BLaER1 treated with 17β-estradiol and CSF1 and Interleukin-3, amounts not matched to agents 10 nM and 100 nM (cell line): ENCODE data around the gene RASGRF2.

ENCODE experiments used
- H3K27ac ChIP-seq, 11 experiments: shearing (Covaris generic); formaldehyde crosslinking; 2 replicates each; pipeline ENCODE4 v1.8.1; 2022
- H3K27me3 ChIP-seq, 11 experiments: shearing (Covaris generic); formaldehyde crosslinking; 2 replicates each; pipeline ENCODE4 v1.8.1; 2022
- H3K36me3 ChIP-seq, 11 experiments: shearing (Covaris generic); formaldehyde crosslinking; 2 replicates each; pipeline ENCODE4 v1.8.1; 2022
- H3K4me1 ChIP-seq, 10 experiments: shearing (Covaris generic); formaldehyde crosslinking; 2 replicates each; pipeline ENCODE4 v1.8.1; 2022
- H3K4me2 ChIP-seq, 11 experiments: shearing (Covaris generic); formaldehyde crosslinking; 2 replicates each; pipeline ENCODE4 v1.8.1; 2022
- H3K4me3 ChIP-seq, 10 experiments: shearing (Covaris generic); formaldehyde crosslinking; 2 replicates each; pipeline ENCODE4 v1.8.1; 2022
- H3K9ac ChIP-seq, 11 experiments: shearing (Covaris generic); formaldehyde crosslinking; 2 replicates each; pipeline ENCODE4 v1.8.1; 2022
- H3K9me3 ChIP-seq, 11 experiments: shearing (Covaris generic); formaldehyde crosslinking; replicated peaks in 1 of 11; 2 replicates each; pipeline ENCODE4 v1.8.1; 2022
- H4K20me1 ChIP-seq, 11 experiments: shearing (Covaris generic); formaldehyde crosslinking; 2 replicates each; pipeline ENCODE4 v1.8.1; 2022
- Cebpa-rat ChIP-seq, 11 experiments: shearing (Covaris generic); IDR thresholded peaks; 2 replicates each; pipeline ENCODE4 v1.8.1; 2022

The RASGRF2 gene

DNA sequence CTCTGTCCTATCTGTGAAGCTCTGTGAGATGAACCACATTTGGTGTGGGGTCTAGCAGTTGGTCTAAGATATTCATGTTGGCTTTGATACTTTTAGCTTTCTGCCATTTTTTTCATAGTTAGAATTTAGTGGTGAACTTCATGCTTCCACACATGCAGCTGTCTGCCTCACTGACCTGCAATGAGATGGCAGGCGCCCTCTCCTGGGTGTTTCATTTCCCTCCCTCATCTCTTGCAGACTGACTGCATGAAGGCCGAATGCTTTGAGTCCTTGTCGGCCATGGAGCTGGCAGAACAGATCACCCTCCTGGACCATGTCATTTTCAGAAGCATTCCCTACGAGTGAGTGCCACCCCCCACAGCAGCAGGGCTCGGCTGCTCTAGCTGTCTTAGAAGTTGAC lies 246.8 kb downstream of the RASGRF2 start:
- Histone ChIP-seq H3K27ac (no peak overlapping the region), H3K9ac (no peak overlapping the region), H3K36me3 (no peaks in the 10 kb centered on the region), H3K4me2 (no peak overlapping the region), H3K9me3 (no peaks in the 10 kb centered on the region), H3K4me1 (no peaks in the 10 kb centered on the region), H3K27me3 (no peaks in the 10 kb centered on the region), H3K4me3 (no peak overlapping the region), H4K20me1 (no peaks in the 10 kb centered on the region)
- TF ChIP-seq Cebpa-rat (IDR thresholded peaks at IDR 0.05): no peak

DNA sequence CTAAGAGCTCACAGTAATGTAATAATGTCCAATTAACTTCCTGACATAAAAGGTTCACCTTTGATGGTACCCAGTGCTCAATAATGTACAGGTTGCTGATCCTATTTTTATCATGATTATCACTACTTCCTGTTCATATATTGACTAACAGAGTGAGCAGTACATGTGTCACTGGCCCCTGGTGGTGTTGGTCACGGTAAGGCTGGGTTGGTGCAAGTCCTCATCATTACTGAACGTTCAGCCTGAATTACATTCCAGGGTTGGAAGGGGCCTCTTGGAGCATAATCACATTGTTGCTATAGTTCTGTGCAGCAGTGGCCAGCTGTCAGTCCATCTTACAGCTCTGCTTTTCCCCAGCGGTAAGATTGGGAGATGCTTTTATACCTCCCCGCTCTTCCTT lies 248.7 kb downstream of the RASGRF2 start:
- Histone ChIP-seq H3K4me1 (no peaks in the 10 kb centered on the region), H3K36me3 (no peaks in the 10 kb centered on the region), H3K27me3 (no peaks in the 10 kb centered on the region), H3K4me2 (no peak overlapping the region), H3K4me3 (no peak overlapping the region), H3K27ac (no peak overlapping the region), H3K9me3 (no peaks in the 10 kb centered on the region), H3K9ac (no peak overlapping the region), H4K20me1 (no peaks in the 10 kb centered on the region)
- no peak for TF ChIP-seq Cebpa-rat (IDR thresholded peaks at IDR 0.05)

DNA sequence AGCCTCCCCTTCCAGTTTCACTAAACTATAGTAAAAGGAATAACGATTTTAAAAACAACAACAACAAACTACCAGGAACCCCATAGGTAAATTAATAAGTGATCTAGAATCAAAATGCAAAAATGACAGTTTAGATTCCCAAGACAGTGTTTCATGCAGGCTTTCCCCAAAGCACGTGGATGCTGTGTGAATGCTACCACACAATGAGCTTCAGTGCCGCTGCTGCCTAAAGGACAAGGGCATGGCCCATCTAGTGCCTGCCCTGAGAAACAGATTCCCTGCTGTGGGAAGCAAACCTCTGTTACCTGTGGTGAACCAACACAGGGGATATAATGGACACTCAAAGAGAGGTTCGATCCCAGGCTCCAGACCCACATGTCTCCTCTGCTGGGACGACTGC lies 249.2 kb downstream of the RASGRF2 start:
- no peak overlapping the region for H3K4me3 ChIP-seq
- no peaks in the 10 kb centered on the region for H3K4me1 ChIP-seq
- no peaks in the 10 kb centered on the region for H3K27me3 ChIP-seq
- no peak overlapping the region for H3K9ac ChIP-seq
- H3K36me3 ChIP-seq: no peaks in the 10 kb centered on the region
- no peaks in the 10 kb centered on the region for H4K20me1 ChIP-seq
- no peak overlapping the region for H3K4me2 ChIP-seq
- H3K27ac ChIP-seq: no peak overlapping the region
- TF ChIP-seq Cebpa-rat (IDR thresholded peaks at IDR 0.05): no peak
- no peaks in the 10 kb centered on the region for H3K9me3 ChIP-seq

DNA sequence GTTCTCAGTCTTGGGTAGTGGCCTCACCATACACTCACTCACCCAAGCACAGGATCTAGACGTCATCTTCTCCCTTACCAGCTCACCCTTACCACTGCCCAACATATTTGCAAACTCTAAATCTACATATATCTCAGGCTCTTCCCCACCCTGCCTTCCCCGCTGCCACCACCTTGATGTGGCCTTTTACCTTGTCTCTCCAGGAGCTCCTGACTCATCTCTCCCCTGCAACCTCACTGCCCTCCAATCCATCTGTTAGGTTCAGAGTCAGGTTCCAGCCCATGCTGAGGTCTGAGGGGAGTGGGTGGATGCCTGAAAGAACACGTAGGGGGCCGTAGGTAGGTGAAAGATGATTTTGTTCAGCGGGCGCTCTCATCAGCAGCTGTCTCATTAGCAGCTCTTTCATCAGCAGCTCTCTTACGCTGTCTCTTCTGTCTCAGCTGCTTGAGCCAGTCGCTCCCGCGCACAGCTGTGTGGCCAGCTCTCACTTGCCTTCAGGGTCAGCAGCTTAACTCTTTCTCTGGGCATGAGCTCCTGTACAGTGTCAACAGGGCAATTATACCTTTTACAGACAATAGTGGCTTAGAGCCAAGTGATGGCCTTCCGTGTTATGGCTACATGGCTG lies 249.8 kb downstream of the RASGRF2 start:
- Histone ChIP-seq H3K9me3 (no peaks in the 10 kb centered on the region), H3K27ac (no peak overlapping the region)

DNA sequence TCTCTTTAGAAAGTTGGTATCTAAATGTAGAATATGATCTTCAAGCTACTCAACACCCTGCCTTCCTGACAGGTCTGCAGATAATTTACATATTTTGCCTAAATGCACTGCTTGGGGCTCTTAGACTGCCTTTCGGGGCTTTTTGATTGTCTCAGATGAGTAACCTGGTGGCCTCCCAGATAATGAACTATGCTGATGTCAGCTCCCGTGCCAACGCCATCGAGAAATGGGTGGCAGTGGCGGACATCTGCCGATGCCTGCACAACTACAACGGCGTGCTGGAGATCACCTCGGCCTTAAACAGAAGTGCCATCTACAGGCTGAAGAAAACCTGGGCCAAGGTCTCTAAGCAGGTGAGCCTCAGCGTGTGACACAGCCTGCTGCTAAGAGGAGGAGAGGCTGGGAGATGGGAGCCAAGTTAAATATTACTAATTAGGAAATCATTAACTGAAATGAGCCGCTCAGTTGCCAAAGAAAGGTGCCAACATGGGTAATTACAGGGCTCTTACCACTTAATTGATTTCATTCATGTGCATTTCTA lies 252.1 kb downstream of the RASGRF2 start:
- Histone ChIP-seq H3K36me3 (no peaks in the 10 kb centered on the region), H3K9ac (no peak overlapping the region), H3K4me2 (no peak overlapping the region), H3K4me1 (no peaks in the 10 kb centered on the region), H4K20me1 (no peaks in the 10 kb centered on the region), H3K4me3 (no peak overlapping the region), H3K27me3 (no peaks in the 10 kb centered on the region), H3K27ac (no peak overlapping the region), H3K9me3 (no peaks in the 10 kb centered on the region)
- TF ChIP-seq Cebpa-rat (IDR thresholded peaks at IDR 0.05): no peak

More for the DNA sequence above, 249.8 kb downstream of the RASGRF2 start:
- H3K4me3 ChIP-seq: no peak overlapping the region
- H4K20me1 ChIP-seq: no peaks in the 10 kb centered on the region
- no peaks in the 10 kb centered on the region for H3K27me3 ChIP-seq
- no peaks in the 10 kb centered on the region for H3K36me3 ChIP-seq
- H3K4me1 ChIP-seq: no peaks in the 10 kb centered on the region
- no peak overlapping the region for H3K9ac ChIP-seq
- TF ChIP-seq Cebpa-rat (IDR thresholded peaks at IDR 0.05): no peak
- no peak overlapping the region for H3K4me2 ChIP-seq

DNA sequence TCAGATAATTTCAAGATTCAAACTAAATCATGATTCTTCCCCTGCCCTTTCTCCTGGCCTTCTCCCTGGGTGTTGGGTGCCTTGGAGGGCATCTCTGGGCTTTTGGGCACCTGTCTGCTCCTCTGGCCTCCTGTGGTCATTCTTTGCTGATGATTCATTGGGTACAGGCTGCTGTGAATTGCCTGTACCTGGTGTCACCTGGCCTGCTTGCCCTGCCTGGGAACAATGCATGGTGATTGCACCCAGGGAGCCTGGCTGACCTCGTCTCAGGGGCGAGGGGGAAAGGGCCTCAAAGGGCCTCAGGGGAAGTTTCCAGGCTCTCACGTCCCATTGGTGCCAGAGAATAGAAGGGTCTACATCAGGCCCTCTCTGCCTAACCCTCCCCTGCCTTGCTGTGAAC lies 252.9 kb downstream of the RASGRF2 start:
- Histone ChIP-seq H3K27ac (no peak overlapping the region), H4K20me1 (no peaks in the 10 kb centered on the region), H3K36me3 (no peaks in the 10 kb centered on the region), H3K4me3 (no peak overlapping the region), H3K9me3 (no peaks in the 10 kb centered on the region), H3K9ac (no peak overlapping the region), H3K4me1 (no peaks in the 10 kb centered on the region), H3K27me3 (no peaks in the 10 kb centered on the region), H3K4me2 (no peak overlapping the region)
- no peak for TF ChIP-seq Cebpa-rat (IDR thresholded peaks at IDR 0.05)

DNA sequence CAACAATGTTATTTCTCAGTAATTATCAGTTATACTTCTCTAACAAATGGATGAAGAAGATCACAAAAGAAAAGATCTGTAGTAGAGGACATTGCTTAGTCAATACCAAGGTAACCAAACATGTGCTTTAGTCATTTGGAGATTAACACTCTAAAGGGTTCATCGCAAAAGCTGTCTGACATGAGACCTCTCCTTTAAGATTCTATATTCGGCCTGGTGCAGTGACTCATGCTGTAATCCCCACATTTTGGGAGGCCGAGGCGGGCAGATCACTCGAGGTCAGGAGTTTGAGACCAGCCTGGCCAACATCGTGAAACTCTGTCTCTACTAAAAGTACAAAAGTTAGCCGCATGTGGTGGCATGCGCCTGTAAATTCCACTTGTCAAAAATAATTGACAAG lies 254.7 kb downstream of the RASGRF2 start:
- Histone ChIP-seq H3K4me1 (no peaks in the 10 kb centered on the region), H3K27me3 (no peaks in the 10 kb centered on the region), H3K4me2 (no peak overlapping the region), H3K27ac (no peak overlapping the region), H3K9ac (no peak overlapping the region), H4K20me1 (no peaks in the 10 kb centered on the region), H3K9me3 (peaks cover 0 to 7% (median 0%) of the 10 kb centered on the region in 11 experiments; a peak in 3 of 22 replicates), H3K36me3 (no peaks in the 10 kb centered on the region), H3K4me3 (no peak overlapping the region)
- TF ChIP-seq Cebpa-rat (IDR thresholded peaks at IDR 0.05): no peak

DNA sequence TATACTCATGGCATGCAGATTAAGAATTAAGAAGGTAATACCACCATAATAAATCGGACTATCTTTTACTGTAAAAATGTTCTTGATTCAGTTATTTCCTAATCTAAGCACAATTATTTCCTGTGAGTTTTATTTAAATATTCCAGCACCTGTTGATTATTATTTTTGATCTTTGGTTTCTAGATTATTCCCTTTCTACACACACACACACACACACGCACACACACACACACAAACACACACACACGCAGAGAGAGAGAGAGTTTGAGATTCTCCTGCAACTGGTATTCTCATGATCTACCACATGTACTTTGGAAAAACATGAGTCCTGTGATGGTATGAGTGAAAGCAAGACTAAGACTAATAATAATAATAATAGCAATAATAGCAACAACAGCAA lies 256.0 kb downstream of the RASGRF2 start:
- no peak overlapping the region for H3K9ac ChIP-seq
- H3K27me3 ChIP-seq: no peaks in the 10 kb centered on the region
- peaks cover 0 to 7% (median 0%) of the 10 kb centered on the region in 11 experiments; a peak in 3 of 22 replicates for H3K9me3 ChIP-seq
- no peaks in the 10 kb centered on the region for H4K20me1 ChIP-seq
- no peak for TF ChIP-seq Cebpa-rat (IDR thresholded peaks at IDR 0.05)
- H3K27ac ChIP-seq: no peak overlapping the region
- no peak overlapping the region for H3K4me3 ChIP-seq
- H3K36me3 ChIP-seq: no peaks in the 10 kb centered on the region
- no peaks in the 10 kb centered on the region for H3K4me1 ChIP-seq
- no peak overlapping the region for H3K4me2 ChIP-seq

DNA sequence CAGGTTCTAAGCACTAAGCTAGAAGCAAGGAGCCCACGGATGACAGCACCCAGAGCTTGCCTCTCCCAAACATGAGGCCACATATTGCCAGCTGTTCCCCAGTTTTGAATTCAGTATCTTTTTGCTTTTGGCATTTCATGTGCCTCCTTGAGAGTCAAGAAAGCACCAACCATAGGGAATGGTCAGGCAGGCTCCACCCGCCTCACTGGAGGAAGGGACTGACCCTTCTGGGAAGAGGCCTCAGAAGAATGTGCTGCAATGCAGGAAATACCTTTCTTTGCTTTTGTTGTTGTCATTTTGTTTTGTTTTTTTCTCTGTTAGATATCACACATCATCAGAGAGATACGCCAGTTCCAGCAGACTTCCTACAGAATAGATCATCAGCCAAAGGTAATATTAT lies 259.2 kb downstream of the RASGRF2 start:
- Histone ChIP-seq H3K4me1 (no peaks in the 10 kb centered on the region), H3K27ac (no peak overlapping the region), H3K27me3 (no peaks in the 10 kb centered on the region), H4K20me1 (no peaks in the 10 kb centered on the region), H3K9ac (no peak overlapping the region), H3K4me2 (no peak overlapping the region), H3K36me3 (no peaks in the 10 kb centered on the region), H3K4me3 (no peak overlapping the region), H3K9me3 (peaks cover 0 to 7% (median 0%) of the 10 kb centered on the region in 11 experiments; a peak in 3 of 22 replicates)
- no peak for TF ChIP-seq Cebpa-rat (IDR thresholded peaks at IDR 0.05)

DNA sequence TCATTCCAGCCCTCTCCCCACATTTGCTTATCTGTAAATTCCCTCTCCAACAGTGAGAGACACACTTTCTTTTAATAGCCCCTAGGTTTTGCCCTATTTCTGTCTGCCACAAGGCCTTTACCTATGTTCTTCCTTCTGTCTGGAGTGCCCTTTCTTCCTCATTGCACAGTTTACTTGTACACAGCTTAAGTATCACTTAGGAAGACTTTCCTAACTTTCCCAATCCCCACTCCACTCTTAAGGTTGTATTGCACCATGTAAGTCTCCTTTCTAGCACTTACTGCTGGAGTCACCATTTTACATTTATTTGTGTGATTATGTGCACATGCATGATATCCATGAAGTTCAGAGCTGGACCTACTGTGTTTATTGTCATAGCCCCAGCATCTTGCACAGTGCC lies 262.1 kb downstream of the RASGRF2 start:
- Histone ChIP-seq H3K4me2 (no peak overlapping the region), H3K9ac (no peak overlapping the region), H3K27ac (no peak overlapping the region), H3K27me3 (no peaks in the 10 kb centered on the region), H3K4me1 (no peaks in the 10 kb centered on the region), H3K36me3 (no peaks in the 10 kb centered on the region), H3K9me3 (peaks cover 0 to 7% (median 0%) of the 10 kb centered on the region in 11 experiments; a peak in 3 of 22 replicates), H4K20me1 (no peaks in the 10 kb centered on the region), H3K4me3 (no peak overlapping the region)
- no peak for TF ChIP-seq Cebpa-rat (IDR thresholded peaks at IDR 0.05)
